ENCODE measurements around the gene CREBBP. TPM values are rescaled to one million over a fixed set of nuclear protein-coding genes. Genes with fewer than 3 reads are reported as not detected.

CREBBP gene
- total RNA-seq, 2 donors from 2014 or later = 57.1 to 63.1 TPM

Other genes with a start within 250 kb of the CREBBP start
- 10 to 100 TPM; 19.4 to 21.3 TPM for gene DNASE1, start 226.0 kb downstream of the CREBBP start, total RNA-seq
- 100 to 1,000 TPM; 181 to 189 TPM for gene TRAP1, start 163.2 kb downstream of the CREBBP start, total RNA-seq
- 10 to 100 TPM; 18.6 to 18.7 TPM for gene ADCY9, start 235.7 kb upstream of the CREBBP start, total RNA-seq